DOHH2 (cell line): ENCODE measurements around the gene TNFRSF12A.

Experiments
- CTCF ChIP-seq: fragments of 200-600 bp; sonication (generic); IDR thresholded peaks from one replicate; pipeline ENCODE4 v1.5.1; 2014; ENCODE audit warnings: antibody characterized with exemption, mild to moderate bottlenecking, low read depth, low read length; ENCODE audit not compliant: poor library complexity, severe bottlenecking
- EZH2phosphoT487 ChIP-seq: fragments of 200-600 bp; sonication (generic); IDR thresholded peaks from 2 replicates; pipeline ENCODE4 v1.6.1; 2017; ENCODE audit warnings: borderline replicate concordance, mild to moderate bottlenecking, antibody characterized with exemption, low read length, moderate library complexity, mixed read lengths

DNA sequence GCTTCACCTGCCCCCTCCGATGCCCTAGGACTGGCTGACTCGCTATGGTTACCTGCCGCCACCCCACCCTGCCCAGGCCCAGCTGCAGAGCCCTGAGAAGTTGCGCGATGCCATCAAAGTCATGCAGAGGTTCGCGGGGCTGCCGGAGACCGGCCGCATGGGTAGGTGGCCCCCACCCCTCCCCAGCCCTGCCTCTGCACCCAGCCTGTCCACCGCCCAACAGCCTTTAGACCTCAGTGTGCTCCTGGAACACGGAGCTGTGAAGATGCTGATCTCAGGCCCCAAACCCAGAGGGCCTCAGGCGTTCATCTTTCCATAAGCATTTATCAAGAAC lies 27.2 kb downstream of the TNFRSF12A start:
- TF ChIP-seq CTCF (no peak), EZH2phosphoT487 (no peak)
